GM12864 (cell line): ENCODE results near the gene FBXL7.

Experiments
- DNase-seq: peaks from one replicate; pipeline ENCODE4 v3.0.0-alpha.2; 2011; ENCODE audit warnings: low read depth
- H3K4me3 ChIP-seq: 2 replicates; pipeline ENCODE4 v1.5.1; 2011; ENCODE audit warnings: mild to moderate bottlenecking, low read depth, low read length, control low read depth
- TF ChIP-seq, protein P1 (sequence below): IDR thresholded peaks from 2 replicates; pipeline ENCODE4 v1.5.1; 2011; ENCODE audit warnings: low read depth, mild to moderate bottlenecking, moderate library complexity, low read length, control low read depth, inconsistent platforms; ENCODE audit errors: missing control alignments

Gene FBXL7

DNA sequence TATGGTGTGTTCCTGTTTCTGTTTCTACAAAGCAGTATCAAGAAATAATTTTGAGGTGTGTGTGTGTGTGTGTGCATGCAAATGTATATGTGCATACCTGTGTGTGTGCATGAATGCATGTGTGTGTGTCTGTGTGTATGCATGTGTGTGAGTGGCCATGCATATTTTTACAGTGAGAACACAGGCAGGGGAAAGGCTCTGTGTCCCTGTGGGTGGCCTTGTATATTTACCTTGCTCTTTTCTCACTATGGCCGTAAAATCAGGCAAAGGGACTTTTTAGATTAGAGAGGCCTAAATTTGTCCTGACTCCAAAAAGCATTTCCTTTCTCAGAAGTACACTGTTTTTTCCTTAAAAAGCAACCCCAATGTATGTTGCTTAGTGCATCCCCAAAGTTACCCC lies 386.2 kb downstream of the FBXL7 start:
- H3K4me3 ChIP-seq = no peak overlapping the region
- no peak for DNase-seq
- TF ChIP-seq, protein P1, sequence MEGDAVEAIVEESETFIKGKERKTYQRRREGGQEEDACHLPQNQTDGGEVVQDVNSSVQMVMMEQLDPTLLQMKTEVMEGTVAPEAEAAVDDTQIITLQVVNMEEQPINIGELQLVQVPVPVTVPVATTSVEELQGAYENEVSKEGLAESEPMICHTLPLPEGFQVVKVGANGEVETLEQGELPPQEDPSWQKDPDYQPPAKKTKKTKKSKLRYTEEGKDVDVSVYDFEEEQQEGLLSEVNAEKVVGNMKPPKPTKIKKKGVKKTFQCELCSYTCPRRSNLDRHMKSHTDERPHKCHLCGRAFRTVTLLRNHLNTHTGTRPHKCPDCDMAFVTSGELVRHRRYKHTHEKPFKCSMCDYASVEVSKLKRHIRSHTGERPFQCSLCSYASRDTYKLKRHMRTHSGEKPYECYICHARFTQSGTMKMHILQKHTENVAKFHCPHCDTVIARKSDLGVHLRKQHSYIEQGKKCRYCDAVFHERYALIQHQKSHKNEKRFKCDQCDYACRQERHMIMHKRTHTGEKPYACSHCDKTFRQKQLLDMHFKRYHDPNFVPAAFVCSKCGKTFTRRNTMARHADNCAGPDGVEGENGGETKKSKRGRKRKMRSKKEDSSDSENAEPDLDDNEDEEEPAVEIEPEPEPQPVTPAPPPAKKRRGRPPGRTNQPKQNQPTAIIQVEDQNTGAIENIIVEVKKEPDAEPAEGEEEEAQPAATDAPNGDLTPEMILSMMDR = no peak

DNA sequence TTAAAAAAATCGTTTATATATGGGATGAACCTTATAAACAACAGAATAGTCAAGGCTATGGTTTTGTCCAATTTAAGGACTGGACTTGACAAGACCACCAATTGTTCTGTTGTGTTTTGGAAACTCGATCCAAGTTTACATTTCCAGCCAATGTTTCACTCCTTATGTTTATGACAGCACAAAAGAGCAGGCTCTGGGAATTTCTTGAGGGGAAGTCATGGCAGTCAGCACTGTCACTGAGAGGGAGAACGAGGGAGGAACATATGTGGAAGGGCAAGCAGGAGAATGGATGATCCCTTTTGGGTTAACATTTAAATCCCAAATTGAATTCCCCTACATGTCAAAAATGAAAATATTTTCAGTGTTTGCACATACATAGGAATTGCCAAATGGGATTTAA lies 387.1 kb downstream of the FBXL7 start:
- no peak overlapping the region for H3K4me3 ChIP-seq
- TF ChIP-seq, protein P1 = no peak
- DNase-seq = no peak

DNA sequence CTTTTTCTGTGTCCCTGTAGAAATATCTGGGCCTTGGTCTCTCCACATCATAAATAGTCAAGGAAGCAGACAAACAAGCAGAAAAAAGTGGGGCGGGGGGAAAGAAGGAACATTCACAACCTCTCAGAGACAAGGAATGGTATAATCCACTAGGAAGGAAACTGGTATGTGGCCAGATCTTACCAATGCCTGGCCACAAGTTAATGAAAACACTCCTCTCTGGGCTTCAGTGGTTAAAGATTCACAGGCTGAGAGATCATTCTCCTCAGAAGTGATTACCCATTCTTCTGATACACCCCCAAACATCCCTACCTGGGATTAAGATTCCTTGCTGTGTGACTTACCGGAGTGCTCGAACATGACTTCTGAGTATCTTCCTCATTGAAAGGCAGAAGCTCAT lies 389.0 kb downstream of the FBXL7 start:
- no peak for DNase-seq
- TF ChIP-seq, protein P1 = no peak
- H3K4me3 ChIP-seq = no peak overlapping the region

DNA sequence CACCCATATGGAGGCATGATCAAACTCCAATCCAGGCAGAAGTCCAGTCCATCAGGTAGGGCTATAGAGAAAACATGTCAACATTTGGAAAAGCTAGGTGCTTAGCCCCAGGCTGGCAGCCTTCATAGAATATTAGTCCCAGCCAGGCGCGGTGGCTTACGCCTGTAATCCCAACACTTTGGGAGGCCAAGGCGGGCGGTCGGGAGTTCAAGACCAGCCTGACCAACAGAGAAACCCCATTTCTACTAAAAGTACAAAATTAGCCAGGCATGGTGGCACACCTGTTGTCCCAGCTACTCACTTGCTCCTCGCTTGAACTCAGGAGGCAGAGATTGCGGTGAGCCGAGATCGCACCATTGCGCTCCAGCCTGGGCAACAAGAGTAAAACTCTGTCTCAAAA lies 393.9 kb downstream of the FBXL7 start:
- no peak for DNase-seq
- no peak overlapping the region for H3K4me3 ChIP-seq
- TF ChIP-seq, protein P1 = no peak

DNA sequence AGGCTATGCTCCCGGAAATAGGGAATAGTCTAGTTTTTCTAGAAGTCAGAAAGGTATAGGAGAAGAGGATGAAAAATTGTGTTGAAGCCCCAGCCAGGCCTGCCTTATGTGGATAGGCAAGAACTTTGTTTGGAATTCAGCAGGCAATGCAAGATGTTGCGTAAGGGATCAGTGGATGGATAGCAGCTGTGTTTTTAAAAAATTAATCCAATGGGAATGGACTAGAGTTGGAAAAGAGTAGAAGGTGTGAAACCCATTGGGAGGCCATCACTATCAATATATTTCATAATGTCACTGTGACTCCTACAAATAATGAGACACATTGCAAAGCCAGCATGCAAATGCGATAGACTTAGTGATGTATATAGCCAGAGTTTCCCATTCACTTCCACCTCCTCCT lies 397.7 kb downstream of the FBXL7 start:
- no peak for DNase-seq

DNA sequence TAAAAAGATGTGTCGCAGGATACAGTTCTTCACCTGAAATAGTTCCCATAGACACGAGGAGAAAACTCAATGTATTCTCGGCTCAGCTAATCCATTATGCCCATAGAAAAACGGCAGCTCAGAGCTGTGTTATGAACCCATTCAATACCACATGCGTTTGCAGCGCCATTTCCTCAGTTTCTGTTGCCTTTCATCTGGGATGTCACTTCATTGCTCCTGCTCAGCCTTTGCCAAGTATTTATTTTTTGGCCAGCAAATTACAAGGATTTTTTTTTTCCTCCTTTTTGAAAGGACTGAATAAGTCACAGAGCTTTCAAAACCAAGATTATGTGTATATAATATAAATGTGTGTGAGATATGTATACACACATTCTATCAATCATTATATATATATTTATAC lies 398.7 kb downstream of the FBXL7 start:
- no peak overlapping the region for H3K4me3 ChIP-seq
- TF ChIP-seq, protein P1 = no peak
- DNase-seq = no peak

More for the DNA sequence above, 397.7 kb downstream of the FBXL7 start:
- H3K4me3 ChIP-seq = no peak overlapping the region
- TF ChIP-seq, protein P1 = no peak

DNA sequence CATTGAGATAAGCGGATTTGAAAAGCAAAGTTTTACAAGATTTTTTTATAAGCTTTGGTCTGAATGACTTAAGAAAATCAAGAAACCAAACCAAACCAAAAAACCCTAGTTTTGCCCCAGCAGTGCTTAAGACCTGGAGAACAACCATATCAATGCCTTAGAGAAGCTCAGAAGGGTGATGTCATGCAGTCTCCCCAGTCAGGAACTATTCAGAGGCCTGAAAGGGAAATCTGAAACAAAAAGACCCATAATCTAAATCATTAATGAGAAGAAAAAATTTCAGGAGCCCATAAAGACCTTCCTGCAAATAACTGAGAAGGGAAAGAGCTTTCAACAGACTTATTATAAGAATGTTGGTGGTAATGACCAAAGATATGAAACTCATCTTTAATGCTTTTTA lies 399.5 kb downstream of the FBXL7 start:
- no peak for DNase-seq
- TF ChIP-seq, protein P1 = no peak

More for the DNA sequence above, 399.5 kb downstream of the FBXL7 start:
- no peak overlapping the region for H3K4me3 ChIP-seq
